Lower leg skin (tissue), 3 donors: Measurements from ENCODE around the gene HAX1.

ENCODE experiments used
- POLR2A ChIP-seq, 2 donors: fragments of 450-650 bp; IDR thresholded peaks; one replicate each; pipeline ENCODE4 v1.6.1; 2016 to 2017; ENCODE audit warnings: antibody characterized with exemption in 2 of 2, mild to moderate bottlenecking in 1 of 2, moderate library complexity in 1 of 2
- TF ChIP-seq, protein P1 (sequence below), 3 donors: fragments of 450-650 bp; IDR thresholded peaks; one replicate each; pipeline ENCODE4 v1.5.1; 2016; ENCODE audit warnings: antibody characterized with exemption in 3 of 3, mild to moderate bottlenecking in 3 of 3, moderate library complexity in 2 of 3

DNA sequence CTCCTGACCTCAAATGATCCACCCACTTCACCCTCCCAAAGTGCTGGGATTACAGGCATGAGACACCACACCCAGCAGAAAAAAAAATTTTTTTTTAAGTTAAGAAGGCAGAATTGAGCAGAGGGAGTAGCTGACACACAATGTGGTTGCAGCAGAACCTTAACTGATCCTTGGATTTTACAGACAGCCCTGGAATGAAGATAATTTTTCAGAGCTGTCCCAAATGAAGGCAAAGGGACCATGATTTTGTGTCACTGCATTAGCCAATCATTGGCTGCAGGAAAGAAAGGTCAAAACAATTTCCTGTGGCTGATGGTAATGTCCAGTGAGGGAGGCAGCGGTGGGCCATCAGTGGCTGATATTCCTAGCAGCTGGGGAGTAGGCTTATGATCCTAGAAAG is 29.2 kb downstream of the HAX1 start:
- TF ChIP-seq, protein P1, sequence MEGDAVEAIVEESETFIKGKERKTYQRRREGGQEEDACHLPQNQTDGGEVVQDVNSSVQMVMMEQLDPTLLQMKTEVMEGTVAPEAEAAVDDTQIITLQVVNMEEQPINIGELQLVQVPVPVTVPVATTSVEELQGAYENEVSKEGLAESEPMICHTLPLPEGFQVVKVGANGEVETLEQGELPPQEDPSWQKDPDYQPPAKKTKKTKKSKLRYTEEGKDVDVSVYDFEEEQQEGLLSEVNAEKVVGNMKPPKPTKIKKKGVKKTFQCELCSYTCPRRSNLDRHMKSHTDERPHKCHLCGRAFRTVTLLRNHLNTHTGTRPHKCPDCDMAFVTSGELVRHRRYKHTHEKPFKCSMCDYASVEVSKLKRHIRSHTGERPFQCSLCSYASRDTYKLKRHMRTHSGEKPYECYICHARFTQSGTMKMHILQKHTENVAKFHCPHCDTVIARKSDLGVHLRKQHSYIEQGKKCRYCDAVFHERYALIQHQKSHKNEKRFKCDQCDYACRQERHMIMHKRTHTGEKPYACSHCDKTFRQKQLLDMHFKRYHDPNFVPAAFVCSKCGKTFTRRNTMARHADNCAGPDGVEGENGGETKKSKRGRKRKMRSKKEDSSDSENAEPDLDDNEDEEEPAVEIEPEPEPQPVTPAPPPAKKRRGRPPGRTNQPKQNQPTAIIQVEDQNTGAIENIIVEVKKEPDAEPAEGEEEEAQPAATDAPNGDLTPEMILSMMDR (IDR thresholded peaks at IDR 0.05) = no peak
- no peak for TF ChIP-seq POLR2A (IDR thresholded peaks at IDR 0.05)
